RWPE2 (cell line): ENCODE results near the gene OGDHL.

Source experiments
- ATAC-seq: fragments of 200-7000 bp; cut with Tn5 transposase; 3 replicates; pipeline ENCODE4 v1.9.1; 2021; ENCODE audit warnings: low read depth
- DNase-seq: peaks from one replicate; pipeline ENCODE4 v3.0.0-alpha.2; 2020; ENCODE audit warnings: low spot score
- H3K27ac ChIP-seq: fragments of 450-650 bp; 2 replicates; pipeline ENCODE4 v1.5.1; 2017; ENCODE audit warnings: mild to moderate bottlenecking; ENCODE audit not compliant: poor library complexity, severe bottlenecking
- H3K27me3 ChIP-seq: fragments of 250-450 bp; sonication (Bioruptor Pico); 2 replicates; pipeline ENCODE4 v1.5.1; 2021; ENCODE audit warnings: mild to moderate bottlenecking, moderate library complexity; ENCODE audit not compliant: insufficient read depth, poor library complexity, severe bottlenecking
- H3K36me3 ChIP-seq: fragments of 250-450 bp; sonication (Bioruptor Pico); 2 replicates; pipeline ENCODE4 v1.5.1; 2020; ENCODE audit warnings: low read depth, mild to moderate bottlenecking, moderate library complexity
- H3K4me1 ChIP-seq: fragments of 250-450 bp; sonication (Bioruptor Pico); 2 replicates; pipeline ENCODE4 v1.5.1; 2021; ENCODE audit warnings: mild to moderate bottlenecking, moderate library complexity; ENCODE audit not compliant: insufficient read depth, poor library complexity, severe bottlenecking
- H3K4me3 ChIP-seq: fragments of 250-450 bp; sonication (Bioruptor Pico); 2 replicates; pipeline ENCODE4 v1.5.1; 2021; ENCODE audit warnings: mild to moderate bottlenecking, moderate library complexity; ENCODE audit not compliant: severe bottlenecking
- H3K9me3 ChIP-seq: fragments of 250-450 bp; sonication (Bioruptor Pico); 2 replicates; pipeline ENCODE4 v1.5.1; 2021; ENCODE audit warnings: mild to moderate bottlenecking, moderate library complexity; ENCODE audit not compliant: severe bottlenecking
- TF ChIP-seq, protein P1 (sequence below): fragments of 450-650 bp; IDR thresholded peaks from one replicate; pipeline ENCODE4 v1.5.1; 2017; ENCODE audit warnings: mild to moderate bottlenecking, moderate library complexity; ENCODE audit not compliant: poor library complexity, severe bottlenecking

Gene OGDHL

GRCh38 chr10:49762566-49762877 lies 399 bp upstream of the OGDHL start:
- Histone ChIP-seq H3K4me3 (no peak overlapping the region), H3K36me3 (no peaks in the 10 kb centered on the region), H3K27ac (no peak overlapping the region), H3K4me1 (no peaks in the 10 kb centered on the region), H3K27me3 (peaks cover 13% of the 10 kb centered on the region), H3K9me3 (no peaks in the 10 kb centered on the region)
- TF ChIP-seq, protein P1, sequence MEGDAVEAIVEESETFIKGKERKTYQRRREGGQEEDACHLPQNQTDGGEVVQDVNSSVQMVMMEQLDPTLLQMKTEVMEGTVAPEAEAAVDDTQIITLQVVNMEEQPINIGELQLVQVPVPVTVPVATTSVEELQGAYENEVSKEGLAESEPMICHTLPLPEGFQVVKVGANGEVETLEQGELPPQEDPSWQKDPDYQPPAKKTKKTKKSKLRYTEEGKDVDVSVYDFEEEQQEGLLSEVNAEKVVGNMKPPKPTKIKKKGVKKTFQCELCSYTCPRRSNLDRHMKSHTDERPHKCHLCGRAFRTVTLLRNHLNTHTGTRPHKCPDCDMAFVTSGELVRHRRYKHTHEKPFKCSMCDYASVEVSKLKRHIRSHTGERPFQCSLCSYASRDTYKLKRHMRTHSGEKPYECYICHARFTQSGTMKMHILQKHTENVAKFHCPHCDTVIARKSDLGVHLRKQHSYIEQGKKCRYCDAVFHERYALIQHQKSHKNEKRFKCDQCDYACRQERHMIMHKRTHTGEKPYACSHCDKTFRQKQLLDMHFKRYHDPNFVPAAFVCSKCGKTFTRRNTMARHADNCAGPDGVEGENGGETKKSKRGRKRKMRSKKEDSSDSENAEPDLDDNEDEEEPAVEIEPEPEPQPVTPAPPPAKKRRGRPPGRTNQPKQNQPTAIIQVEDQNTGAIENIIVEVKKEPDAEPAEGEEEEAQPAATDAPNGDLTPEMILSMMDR = no peak
- DNase-seq (no peak), ATAC-seq (no peak)

DNA sequence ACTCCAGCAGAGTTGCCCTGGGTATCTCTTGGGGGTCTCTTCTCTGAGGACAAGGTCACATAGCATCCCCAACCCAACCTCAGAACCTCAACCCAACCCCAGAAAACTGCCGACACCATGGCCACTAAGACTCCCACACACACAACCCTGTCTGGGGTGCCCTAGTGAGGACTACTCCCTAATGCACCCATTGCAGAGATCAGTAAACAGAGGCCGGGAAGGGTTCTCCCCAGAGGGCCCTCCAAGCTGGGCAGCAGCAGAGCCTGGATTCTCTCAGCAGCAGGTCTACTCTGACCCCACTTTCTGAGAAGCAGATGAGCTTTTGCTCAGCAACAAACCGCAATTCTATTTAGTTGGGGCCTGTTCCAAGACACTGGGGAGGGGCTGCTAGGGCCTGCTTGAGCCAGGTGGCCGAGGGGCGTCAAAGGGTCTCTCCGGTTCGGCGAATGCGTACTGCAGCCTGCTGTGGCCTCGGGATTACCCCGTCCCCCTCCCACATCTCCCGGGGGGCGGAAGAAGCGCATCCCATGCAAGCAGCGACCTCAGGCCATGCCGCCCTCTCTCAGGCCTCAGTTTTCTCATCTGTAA lies 828 bp downstream of the OGDHL start:
- TF ChIP-seq, protein P1 = no peak
- Histone ChIP-seq H3K4me3 (peak overlapping the region; percentile 53), H3K27me3 (peaks cover under 1% of the 10 kb centered on the region), H3K9me3 (no peaks in the 10 kb centered on the region), H3K27ac (no peak overlapping the region), H3K36me3 (no peaks in the 10 kb centered on the region), H3K4me1 (no peaks in the 10 kb centered on the region)
- ATAC-seq (no peak), DNase-seq (no peak)

DNA sequence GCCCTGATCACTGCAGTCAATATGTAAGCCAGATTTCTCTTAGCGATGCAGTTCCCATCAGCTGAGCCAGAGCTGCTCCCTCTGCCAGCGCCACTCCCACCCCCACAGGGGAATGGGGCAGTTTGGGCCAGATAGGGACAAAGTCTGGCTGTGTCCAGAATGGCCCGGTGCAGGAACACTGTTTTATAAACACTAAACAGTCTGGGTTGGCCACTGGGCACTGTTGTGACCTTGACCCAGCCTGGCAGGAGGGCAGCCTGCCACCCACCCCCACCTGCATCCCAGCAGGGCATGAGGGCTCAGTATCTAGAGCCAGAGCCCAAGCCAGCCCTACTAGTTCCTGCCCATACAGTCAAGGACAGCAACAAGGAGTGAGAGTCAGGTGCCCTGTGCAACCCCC lies 1.3 kb downstream of the OGDHL start:
- Histone ChIP-seq H3K27ac (no peak overlapping the region), H3K27me3 (no peaks in the 10 kb centered on the region), H3K4me3 (no peak overlapping the region), H3K4me1 (no peaks in the 10 kb centered on the region), H3K36me3 (no peaks in the 10 kb centered on the region), H3K9me3 (no peaks in the 10 kb centered on the region)
- ATAC-seq = no peak
- no peak for DNase-seq
- TF ChIP-seq, protein P1 = no peak

DNA sequence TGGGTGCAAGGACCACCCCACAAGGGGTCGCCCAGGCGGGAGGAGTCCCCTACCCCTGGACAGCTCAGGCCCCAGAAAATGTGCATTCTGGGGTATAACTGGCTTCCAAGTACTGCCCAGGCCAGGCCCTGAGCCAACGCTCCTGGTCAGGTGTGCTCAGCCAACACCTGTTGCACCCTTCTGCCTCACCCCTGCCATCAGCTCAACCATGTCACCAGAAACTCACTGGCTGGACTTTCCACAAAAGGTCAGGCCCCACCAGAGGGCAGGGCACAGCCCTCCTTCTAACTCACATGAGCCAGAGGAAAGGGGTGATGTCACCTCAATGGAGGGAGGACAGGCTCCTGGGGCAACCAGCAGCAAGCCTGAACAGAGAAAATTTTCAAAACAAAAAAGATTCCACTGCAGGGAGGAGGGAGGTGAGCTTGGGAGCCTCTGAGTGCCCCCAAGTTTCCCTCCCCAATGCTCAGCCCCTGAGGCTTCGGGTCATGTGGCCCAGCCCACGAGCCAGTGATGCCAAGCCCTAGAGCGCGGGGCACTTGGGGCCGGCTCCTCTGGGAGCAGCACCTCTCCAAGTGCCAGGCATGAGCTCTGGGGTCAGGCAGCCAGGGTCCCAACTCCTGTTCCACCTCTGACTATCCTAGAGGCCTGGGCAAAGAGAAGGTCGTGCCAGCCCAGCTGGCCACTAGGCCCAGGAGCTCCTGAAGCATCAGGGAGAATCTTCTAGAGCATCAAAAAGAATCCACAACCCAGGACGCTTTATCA lies 2.2 kb downstream of the OGDHL start:
- no peak for DNase-seq
- TF ChIP-seq, protein P1 = no peak
- H3K27me3 ChIP-seq = no peaks in the 10 kb centered on the region

More for the DNA sequence above, 2.2 kb downstream of the OGDHL start:
- Histone ChIP-seq H3K4me3 (no peak overlapping the region), H3K4me1 (no peaks in the 10 kb centered on the region), H3K36me3 (no peaks in the 10 kb centered on the region), H3K9me3 (no peaks in the 10 kb centered on the region), H3K27ac (no peak overlapping the region)
- ATAC-seq = no peak
